GM18867 (cell line): ENCODE data around the gene AP3B1.
"Not testable (repeated sequence)": the region's sequence is repeated elsewhere in the genome, so short reads cannot be mapped to it uniquely, and the experiment has no call there.

Source experiments
- ATAC-seq: cut with Tn5 transposase; IDR thresholded peaks from one replicate; pipeline ENCODE4 v1.9.1; 2021; ENCODE audit warnings: mild to moderate bottlenecking, moderate library complexity; ENCODE audit not compliant: unreplicated experiment

The AP3B1 gene

GRCh38 chr5:78076351-78076750 is 218.1 kb downstream of the AP3B1 start:
- no peak for ATAC-seq

- ATAC-seq: no peak
These were observed 219.2 kb downstream of the AP3B1 start for GRCh38 chr5:78075301-78075700.

DNA sequence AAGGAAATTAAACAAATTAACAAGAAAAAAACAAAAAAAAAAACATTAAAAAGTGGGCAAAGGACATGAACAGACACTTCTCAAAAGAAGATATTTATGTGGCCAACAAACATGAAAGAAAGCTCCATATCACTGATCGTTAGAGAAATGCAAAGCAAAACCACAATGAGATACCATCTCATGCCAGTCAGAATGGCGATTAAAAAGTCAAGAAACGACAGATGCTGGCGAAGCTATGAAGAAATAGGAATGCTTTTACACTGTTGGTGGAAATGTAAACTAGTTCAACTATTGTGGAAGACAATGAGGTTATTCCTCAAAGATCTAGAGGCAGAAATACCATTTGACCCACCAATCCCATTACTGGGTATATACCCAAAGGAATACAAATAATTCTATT is 223.8 kb downstream of the AP3B1 start:
- not testable (repeated sequence) for ATAC-seq

DNA sequence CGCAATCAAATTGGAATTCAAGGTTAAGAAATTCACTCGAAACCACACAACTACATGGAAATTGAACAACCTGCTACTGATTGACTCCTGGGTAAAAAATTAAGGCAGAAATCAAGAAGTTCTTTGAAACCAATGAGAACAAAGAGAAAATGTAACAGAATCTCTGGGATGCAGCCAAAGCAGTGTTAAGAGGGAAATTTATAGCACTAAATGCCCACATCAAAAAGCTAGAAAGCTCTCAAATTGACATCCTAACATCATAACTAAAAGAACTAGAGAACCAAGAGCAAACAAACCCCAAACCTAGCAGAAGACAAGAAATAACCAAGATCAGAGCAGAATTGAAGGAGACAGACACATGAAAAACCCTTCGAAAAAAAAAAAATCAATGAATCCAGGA is 226.9 kb downstream of the AP3B1 start:
- ATAC-seq: not testable (repeated sequence)

GRCh38 chr5:78066722-78067121 is 227.8 kb downstream of the AP3B1 start:
- ATAC-seq: not testable (repeated sequence)

- ATAC-seq: no peak
These were observed 228.8 kb downstream of the AP3B1 start for GRCh38 chr5:78065663-78066062.

DNA sequence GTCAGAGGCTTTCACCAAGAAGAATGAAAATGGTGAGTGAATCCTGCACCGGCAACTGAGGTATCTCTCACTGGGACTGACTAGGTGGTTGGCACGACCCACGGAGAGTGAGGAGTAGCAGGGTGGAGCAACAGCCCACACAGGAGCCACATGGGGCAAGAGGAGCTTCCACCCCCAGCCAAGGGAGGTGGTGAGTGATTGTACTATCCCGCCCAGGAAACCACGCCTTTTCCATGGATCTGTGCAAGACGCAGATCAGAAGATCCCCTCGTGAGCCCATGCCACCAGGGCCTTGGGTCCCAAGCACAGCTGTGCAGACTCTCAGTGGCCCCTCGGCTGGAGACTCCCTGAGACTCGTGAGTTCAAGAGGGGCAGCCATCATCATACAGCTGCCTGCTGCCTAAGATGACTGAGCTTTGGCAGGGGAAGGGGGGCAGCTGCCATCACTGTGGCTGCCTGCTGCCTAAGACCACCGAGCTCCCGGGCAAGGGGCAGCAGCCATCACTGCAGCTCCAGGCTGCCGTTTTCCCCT is 229.5 kb downstream of the AP3B1 start:
- no peak for ATAC-seq

DNA sequence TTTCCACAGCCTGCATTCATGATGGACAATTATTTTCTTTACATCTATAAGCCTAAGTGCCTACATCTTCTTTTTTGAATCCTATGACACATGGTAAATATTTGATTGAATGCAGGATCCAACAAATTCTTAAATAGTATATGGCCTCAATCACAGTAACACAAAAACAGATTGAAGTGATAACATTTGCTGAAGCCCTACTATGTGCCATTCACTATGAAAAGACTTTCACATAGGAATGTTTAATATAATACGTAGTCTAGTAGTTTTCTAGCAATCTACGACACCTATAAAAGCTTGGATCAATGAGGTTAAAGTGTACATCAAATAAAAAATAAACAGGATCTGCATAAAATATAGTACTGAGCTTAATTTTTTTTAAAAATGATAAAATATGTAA is 231.0 kb downstream of the AP3B1 start:
- no peak for ATAC-seq

DNA sequence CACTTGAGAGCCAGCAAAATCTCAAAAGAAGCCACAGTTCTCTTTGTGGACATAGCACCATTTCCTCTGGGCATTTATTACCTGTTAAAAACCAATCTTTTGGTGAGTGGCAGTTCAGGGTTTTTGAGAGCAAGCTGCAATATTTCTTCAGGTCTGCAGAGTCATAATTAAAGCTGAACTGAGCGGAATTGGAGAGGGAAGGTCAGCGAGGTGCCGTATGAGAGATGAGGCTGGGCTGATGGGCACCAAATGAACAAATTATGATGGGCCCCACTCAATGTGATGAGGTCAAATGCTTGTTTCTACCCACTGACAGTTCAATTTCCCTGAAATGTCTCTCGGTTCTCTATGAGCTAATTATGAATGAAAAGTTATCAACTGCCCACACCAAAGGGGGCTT is 231.9 kb downstream of the AP3B1 start:
- no peak for ATAC-seq

GRCh38 chr5:78060421-78060820 is 234.1 kb downstream of the AP3B1 start:
- no peak for ATAC-seq

DNA sequence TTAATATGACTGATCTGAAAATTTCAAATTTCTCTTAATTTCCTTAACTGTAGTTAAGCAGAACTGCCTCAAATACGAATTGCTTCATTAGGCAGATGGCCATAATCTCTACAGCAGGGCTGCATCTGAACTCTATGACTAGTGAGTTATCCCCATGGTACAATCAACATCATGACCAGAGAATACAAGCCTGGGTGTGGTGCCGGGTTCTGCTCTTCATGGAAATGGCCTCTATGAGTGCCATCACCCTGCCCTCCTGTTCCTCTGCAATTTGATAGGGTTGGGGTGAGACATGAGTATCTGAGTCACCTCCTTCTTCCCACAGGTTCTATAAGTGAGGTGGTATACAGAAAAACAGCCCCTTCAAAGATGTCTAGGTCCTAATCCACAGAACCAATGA is 235.9 kb downstream of the AP3B1 start:
- ATAC-seq: no peak

- ATAC-seq: no peak
These were observed 237.5 kb downstream of the AP3B1 start for GRCh38 chr5:78056901-78057514.

DNA sequence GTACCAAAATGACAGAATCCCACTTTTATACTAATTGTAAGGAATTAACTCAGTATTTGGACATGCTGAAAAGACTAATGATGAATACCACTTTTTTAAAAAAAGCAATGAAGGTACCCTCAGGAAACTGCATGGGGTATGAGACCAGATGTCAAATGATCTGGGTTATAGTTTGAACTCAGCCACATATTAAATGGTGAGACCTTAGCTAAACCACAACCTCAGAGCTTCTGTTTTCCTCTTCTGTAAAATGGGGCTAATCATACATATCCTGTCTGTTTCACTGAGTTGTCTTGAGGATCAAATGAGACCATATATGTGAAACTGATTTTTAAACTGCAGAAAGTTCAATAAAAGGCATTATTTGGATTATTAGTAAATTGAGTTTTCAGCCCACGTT is 238.4 kb downstream of the AP3B1 start:
- ATAC-seq: no peak

DNA sequence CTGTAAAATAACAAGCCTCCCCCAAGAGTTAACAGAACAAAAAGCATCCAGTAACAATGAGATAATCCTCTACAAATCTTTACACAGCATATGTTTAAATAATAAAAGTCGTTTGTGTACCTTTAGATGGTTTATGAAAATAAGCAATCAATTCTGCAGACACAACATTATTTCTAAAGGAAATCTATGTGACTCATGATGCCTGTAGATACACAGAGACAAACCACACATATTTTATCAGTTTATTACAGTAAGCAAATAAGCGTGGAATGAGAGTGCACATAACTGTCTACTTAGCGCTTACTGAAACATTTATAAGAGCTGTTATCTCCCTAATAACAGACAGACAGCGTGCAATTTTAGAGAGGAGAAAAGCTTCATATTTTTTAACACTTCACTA is 243.6 kb downstream of the AP3B1 start:
- ATAC-seq: no peak

GRCh38 chr5:78046823-78047222 is 247.7 kb downstream of the AP3B1 start:
- not testable (repeated sequence) for ATAC-seq

DNA sequence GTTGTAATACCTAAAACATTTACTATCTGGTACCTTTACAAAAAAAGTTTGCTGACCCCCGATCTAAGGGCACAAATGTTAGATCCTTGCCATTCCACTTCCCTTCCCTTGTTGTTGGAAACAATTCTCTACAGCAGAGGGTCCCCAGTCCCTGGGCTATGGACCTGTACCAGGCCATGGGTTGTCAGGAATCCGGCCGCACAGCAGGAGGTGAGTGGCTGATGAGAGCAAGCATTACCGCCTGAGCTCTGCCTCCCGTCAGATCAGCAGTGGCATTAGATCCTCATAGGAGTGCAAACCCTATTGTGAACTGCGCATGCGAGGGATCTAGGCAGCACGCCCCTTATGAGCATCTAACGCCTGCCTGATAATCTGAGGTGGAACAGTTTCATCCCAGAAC is 248.5 kb downstream of the AP3B1 start:
- ATAC-seq: no peak

DNA sequence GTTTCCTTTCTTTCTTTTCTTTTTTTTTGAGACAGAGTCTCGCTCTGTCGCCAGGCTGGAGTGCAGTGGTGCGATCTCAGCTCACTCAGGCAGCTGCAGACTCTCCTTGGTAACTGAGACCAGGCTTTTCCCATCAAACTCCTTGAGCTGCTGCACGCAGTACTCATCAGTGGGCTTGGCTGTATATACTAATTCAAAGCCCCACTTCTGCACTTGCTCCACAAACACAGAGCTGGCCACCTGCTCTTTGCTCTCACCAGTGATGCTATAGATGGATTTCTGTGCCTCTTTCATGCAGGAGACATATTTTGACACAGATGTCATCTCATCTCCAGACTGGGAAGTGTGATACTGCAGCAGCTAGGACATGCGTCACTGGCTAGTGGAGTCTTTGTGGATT is 252.7 kb downstream of the AP3B1 start:
- no peak for ATAC-seq

GRCh38 chr5:78025540-78025939 is 269.0 kb downstream of the AP3B1 start:
- no peak for ATAC-seq

DNA sequence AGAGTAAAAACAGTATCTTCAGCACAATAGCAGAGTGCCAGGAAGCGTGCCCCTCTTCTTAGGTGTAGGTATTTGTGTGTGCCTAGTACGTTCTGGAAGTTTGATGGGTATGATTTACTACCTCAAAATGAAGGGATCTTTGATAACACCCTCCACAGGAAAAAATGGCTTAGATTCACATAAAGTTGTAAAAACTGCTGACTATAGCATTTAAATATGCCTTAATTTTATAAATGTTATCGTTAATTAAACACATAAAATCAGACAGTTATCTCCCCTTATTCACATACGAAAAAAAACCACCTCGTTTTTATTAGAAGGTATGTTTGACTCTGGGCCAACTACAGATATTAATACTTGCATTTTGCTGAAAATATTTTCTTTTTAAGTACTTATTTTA is 274.8 kb downstream of the AP3B1 start:
- ATAC-seq: no peak

GRCh38 chr5:78016863-78017529 is 277.5 kb downstream of the AP3B1 start:
- ATAC-seq: no peak

DNA sequence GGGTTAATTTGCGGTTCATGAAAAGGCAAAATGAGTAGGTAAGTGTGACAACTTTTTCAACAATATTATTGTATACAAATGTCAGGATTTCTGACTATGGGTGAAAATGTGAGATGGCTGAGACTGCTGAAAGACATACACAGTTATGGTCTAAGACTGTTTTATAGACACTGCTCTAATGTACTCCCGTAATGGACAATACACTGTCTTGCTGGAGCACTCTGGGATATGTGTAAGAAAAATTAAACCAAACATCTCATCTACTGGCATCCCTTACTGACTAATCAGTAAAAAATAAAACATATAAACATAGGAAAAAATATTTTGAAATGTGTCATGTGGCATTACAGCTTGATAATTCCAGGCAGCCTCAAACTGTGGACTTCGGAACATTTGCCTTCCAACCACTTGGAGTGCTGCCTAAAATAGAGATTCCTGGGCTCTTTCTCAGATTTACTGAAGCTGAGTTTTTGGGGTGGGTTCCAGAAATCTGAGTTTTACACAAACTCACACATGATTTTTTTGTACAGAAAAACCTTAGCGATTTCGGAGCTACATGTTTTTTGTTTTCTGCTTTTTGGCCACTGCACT is 284.5 kb downstream of the AP3B1 start:
- no peak for ATAC-seq

- no peak for ATAC-seq
These were observed 286.0 kb downstream of the AP3B1 start for GRCh38 chr5:78008356-78008967.
